SK-MEL-5 (cell line): Measurements from ENCODE around the gene AQP12B. TPM values are rescaled to one million over a fixed set of nuclear protein-coding genes. Genes with fewer than 3 reads are reported as not detected.

Experiments
- DNase-seq: peaks from one replicate; pipeline ENCODE4 v3.0.0-alpha.2; 2016; ENCODE audit warnings: low read depth, low spot score
- in situ Hi-C: cut with HindIII; loops from 2 replicates; pipeline ENCODE4 v1.10.0; 2016; ENCODE audit warnings: low sequenced_read_pairs, high pct_unique_total_duplicates, low pct_unique_long_range_greater_than_20kb
- total RNA-seq: library from RNA; depleted of rRNA; stranded (reverse); fragments of >200 nt; shearing (Covaris generic); gene quantifications from 2 replicates; pipeline ENCODE4 v1.2.3, GENCODE V29; 2014

AQP12B gene
- total RNA-seq, 1 experiment from 2014 or later = not detected

DNA sequence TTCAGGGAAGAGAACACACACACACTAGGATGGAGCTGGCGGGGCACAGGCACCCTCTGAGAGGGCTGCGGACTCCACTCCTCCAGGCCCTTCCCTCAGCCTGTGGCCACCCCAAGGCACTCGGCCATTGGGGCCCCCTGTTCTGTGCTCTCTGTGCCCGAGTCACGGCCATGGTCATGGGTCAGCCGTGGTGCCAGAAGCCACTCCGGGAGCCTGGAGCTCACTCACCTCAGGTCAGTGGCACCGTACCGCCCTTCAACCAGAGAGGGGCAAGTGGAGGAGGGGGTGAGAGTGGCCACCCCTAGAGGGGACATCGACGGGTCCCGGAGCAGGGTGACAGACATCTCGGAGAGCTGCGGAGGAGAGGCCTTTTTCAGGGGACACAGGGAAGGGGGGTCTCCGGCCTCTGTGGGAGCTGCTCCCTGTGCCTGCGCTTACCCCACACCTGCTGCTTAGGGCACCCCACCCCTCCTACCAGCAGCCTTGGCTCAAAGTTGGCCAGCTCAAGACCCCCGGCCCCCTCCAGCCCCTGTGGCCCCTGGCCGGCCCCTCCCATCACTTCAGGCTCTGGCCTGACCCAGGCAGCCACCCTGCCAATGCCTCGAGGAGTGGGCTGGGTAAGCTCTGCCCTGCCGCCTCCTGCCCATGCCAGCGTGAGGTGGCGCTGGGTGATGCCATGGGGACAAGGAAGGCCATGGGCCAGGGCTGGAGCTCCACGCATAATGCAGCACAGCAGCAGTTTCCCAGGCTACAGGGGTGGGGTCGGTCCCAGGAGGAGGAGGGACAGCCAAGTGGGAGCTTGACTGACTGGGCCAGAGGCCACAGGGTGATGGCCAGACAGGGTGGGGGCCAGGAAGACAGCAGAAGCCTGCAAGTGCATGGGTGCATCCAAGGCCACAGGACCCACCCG is 38.3 kb upstream of the AQP12B start:
- in situ Hi-C loops = no loop called here

DNA sequence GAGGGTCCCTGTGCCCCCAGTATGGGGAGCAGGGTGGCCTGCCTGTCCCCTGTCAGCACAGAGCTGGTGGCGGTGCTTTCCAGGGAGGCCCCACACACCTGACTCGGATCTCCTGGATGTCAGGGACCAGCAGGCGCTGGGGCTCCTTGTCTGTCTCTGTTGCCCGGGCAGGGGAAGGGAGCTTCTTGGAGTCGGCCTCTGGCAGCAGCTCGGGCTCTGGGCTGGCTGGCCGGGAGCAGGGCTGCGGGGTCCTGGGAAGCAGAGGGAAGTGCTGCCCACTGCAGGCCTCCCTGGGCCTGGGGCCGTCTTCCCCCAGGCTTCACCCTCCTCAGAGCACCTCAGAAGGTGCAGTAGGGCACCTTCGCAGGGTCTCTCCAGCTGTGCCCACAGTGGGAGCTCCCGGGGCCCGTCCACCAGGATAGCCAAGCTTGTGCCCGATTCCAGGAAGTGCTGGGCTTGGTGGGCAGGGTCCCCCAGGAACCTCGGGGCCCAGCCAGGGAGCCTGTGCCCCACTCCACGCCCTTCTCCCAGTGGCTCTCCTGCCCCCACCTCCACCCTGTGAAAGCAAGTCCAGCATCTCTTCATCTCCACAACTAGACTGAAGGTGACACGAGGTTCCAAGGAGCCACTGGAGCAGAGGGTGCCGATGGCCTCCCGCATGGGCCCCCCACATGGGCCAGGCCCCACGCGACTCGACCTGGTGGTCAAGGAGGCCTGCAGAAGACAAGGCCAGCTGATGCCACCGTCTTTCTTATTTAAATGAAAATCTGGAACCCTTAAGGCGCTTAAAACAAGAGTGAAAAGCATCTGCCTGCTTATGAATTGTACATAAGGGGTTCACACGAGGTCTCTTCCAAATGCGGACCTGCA is 37.2 kb upstream of the AQP12B start:
- in situ Hi-C loops = no loop called here
- no peak for DNase-seq

More for the DNA sequence above, 38.3 kb upstream of the AQP12B start:
- no peak for DNase-seq

DNA sequence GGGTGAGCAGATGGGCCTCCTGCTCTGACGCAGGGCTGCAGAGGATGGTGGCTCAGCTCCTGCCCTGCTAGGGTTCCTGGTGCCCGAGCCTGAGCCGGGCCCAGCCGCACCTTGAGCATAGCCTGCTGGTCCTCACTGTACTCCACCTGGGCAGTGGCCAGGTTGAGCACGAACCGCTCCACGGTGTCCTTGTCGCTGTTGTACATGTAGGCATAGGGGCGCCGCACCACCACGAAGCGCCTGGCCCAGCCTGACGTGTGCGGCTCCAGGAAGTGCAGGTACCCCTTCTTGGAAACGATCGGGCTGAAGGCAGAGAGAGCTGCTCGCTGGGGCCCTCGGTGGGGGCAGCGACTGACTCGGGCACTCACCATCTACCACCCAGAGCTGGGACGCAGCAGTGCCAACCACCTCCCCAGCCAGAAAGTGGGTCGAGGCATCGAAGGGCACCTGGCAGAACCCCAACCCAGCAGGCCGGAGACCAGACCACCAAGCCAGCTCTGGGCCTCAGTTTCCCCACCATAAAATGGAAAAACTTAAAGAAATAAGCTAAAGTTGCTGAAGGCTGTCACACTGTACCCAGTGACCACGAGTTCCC is 36.3 kb upstream of the AQP12B start:
- in situ Hi-C loops = no loop called here
- DNase-seq = no peak

DNA sequence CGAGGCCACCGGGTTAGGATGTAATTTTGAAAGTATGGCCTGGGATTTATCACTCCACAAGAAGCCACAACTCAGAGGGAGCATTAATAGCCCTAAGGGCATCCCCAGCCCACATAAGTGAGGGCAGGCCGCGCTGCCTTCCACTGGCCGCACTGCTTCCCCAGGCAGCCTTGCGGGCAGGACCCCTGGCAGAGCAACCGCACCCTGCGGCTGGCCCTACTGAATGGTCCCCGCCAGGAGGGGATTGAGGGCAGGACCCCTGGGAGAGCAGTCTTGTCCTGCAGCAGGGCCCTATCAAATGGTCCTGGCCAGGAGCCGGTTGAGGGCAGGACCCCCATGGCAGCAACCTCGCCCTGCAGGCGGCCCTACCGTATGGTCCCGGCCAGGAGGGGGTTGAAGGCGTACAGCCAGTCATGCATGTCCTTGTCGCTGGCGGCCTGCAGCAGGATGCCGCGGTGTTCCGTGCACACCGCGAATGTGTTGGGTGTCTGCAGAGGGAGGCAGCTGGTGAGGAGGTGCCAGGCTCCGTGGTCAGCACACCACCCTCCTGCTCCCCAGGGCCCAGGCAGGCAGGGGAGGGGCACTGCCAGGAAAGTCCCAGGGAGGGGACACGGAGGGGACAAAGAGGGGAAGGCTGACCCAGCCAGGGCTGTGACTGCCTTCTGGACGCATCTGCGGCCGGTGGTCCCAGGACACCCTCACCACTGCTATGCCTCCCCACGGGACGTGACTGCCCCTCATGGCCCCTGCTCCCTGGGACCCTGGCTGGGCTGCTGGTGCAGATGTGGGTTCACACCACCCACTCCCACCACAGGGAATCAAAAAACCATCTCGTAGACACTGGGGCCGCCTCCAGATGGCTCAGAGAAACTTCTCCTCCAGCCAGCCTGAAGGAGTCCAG is 35.2 kb upstream of the AQP12B start:
- in situ Hi-C loops = no loop called here
- DNase-seq = no peak

DNA sequence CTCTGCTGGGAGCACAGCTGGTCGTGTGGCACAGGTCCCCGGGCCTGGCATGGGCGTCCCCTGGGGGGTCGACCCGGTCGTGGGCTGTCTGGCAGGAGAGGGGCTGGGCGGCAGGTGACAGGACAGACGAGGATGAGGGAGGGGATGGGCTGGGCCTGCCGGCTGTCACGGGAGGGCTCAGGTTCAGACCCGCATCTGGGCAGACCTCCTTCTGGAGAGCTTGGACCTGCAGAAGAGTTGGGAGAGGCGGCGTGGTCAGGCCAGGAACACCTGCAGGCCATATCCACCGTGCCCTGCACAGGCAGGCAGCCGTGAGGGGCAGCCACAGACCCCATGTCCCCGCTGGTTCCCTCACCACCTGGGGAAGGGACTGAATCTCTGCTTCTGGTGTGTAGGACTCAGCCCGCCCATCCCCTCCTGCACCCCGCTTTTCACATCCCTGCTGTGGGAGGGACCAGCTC is 34.5 kb upstream of the AQP12B start:
- in situ Hi-C loops = no loop called here
- DNase-seq = no peak

DNA sequence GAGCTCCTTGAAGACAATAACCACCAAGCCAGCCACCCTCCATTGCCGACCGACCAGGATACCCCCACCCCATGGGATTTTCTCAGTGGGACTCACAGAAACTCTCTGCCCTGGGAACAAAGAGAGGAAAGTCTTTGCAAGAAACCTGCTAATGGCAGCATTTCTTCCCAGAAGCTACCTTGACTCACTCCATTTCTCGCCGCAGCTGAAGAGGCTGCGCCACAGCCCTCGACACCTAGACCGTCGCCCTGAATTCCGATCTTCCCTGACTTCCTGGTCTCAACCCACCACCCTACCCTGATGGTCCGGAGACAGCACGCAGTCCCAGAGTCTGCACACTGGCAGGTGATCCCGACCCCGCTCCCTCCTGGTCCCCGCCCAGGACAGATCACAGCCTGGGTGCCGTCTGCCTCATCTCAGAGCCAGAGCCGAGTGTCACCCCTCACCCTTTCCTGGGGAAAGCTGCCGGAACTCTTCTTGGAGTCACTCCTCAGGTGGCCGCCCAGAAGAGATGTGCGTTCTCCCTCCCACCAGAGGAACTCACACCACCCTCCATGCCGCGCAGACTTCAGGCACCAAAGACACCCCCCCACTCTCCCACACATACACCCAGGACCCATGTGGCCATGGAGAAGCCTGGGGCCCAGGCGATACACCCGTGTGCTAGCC is 33.6 kb upstream of the AQP12B start:
- in situ Hi-C loops = no loop called here
- no peak for DNase-seq

DNA sequence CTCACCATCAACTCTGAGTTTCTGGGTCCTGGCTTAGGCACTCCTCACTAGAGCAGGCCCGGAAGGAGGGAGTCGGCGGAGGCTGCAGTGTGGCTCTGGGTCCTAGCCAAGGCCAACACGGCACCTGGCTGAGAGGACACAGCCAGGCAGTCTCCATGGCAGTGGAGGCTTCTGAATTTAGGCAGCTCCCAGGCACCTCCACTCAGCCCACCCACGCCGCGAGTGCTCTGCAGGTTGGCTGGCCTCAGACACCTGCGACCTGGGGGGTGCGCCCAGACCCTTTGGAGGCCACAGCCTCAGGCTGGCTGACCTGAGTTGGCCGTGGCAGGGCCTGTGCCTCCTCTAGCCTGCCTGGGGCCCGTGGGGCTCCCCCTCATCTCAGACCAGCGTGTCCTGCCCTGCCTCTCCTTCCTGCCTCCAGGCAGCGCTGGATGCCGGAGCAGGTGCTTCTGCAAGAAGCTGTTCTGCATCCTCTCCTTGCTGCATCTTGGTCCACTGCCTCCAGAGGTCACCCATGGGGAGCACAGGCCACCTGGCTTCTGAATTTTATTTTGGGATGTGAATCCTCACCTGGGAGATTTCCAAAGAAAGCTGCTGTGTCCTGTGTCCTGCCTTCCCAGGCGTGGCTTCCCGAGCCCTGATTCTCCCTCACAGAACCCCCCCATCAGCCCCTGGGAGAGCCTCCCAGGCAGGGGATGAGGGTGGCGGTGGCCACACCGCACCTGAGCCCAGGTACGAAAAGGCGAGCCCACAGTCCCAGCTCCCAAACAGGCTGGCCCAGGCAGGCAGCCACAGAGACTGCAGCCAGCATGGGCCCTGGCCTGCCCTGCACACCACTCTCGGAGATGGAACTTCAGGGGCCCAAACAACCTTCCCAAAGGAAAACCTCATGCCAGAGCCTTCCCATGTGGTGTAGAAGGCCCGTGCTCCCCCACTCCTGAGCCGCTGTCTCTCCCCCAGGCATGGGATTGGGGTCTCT is 32.4 kb upstream of the AQP12B start:
- in situ Hi-C loops = no loop called here
- DNase-seq = no peak

DNA sequence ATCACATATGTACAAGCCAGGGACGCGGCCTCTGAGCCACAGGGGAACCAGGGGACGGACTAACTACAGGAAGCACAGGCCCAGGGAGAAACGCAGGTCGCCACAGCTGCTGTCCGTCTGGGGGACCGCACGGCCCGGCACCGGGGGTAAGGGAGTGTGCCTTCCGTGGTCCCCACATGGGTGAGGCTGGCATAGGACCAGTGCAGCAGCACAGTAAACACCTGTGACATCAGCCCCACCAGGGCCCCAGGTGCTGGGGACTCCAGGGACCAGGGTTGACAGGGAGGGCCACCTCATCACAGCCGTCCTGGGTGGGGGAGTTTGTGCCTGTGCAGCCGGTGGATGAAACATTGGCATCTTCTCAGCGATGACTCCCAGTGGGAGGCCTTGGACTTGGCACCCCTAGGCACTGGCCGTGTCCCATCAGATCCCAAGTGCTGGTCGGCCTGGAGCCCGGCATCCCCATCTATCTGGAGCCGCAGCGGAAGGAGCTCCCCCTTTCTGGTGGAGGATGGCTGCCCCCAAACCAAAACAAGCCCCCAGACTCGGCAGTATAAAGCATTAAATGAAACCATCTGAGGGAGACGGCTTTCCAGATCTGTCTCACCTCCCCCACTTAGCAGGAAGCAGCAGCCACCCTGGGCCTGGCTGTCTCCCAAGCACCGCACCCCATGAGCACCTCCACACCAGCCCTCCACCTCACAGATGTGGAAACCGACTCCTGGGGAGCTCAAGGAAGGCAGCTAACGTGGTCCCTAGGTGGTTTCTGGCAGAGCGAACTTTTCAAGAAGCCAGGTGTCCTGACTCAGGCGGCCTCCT is 31.5 kb upstream of the AQP12B start:
- no peak for DNase-seq
- in situ Hi-C loops = no loop called here

DNA sequence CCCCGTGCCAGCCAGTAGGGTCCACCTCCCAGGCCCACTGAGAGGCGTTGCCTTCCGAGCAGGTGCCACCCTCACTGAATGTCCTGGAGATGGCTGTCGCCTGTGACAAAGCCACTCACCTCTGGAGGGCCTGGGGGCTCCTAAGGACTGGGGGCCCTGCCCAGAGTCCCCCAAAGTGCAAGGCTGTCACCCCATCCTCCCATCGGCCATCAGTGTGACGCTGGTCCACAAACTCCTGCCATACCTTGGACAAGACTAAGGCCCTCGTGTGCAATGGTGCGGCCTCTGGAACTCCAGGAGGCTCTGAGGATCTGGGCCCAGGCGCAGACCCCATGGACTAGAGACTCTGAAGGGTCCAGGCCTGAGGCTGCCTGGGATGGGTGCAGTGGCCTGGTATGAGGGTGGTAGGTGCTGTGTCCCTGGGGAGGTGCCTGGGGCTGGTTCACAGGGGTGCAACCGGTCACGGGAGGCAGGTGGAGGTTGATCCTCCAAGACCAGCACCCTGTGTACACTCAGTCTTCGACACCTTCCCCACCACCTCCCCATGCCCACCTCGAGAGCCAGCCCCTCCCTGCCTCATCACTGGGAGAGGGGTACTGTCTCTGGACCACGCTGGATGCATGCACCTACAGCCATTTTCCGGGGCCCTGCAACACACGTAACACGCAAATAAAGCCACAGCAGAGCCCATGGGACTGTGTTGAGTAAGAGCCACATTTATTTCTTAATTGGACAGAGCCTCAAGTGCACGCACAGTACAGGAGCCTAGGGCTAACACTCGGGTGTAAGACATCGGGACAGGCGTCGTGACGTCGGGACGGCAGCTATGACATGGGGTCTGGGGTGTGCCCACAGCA is 30.6 kb upstream of the AQP12B start:
- in situ Hi-C loops = no loop called here

DNA sequence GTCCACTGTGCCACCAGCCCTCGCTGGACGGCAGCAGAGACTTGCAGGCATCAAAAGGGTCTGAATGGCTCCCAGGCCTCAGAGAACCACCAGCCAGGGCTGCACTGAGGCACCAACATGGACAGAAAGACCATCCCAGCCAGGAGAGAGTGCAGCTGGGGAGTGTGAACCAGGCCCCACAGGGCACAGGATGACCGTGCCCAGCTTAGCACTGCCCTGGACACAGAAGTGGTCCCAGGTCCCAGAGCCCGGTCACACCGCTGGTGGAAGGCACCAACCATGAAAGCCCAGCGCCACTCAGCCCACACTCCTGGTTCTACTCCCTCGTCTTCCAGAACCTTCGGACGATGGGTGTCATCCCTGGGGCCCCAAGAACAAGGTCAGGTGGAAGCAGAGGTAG is 29.4 kb upstream of the AQP12B start:
- in situ Hi-C loops = no loop called here
- DNase-seq = no peak

More for the DNA sequence above, 30.6 kb upstream of the AQP12B start:
- no peak for DNase-seq

DNA sequence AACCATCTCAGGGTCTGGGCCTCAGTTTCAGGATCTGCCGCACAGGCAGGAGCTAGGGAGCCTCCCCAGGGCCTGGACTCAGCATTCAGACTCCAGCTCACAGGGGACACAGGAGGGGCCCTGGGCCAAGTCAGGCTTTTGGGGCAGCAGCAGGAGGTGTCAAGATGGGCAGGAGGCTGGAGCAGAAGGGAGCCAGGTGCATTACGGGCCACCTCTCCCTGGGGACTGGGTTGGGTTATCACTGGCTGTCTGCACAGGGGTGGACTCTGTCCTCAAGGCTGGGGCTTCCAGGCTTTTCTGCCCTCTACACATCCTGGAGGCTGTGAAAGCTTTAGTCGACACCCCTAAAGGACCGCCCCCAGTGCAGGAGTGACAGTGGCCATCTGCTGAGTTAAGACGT is 29.0 kb upstream of the AQP12B start:
- in situ Hi-C loops = no loop called here

DNA sequence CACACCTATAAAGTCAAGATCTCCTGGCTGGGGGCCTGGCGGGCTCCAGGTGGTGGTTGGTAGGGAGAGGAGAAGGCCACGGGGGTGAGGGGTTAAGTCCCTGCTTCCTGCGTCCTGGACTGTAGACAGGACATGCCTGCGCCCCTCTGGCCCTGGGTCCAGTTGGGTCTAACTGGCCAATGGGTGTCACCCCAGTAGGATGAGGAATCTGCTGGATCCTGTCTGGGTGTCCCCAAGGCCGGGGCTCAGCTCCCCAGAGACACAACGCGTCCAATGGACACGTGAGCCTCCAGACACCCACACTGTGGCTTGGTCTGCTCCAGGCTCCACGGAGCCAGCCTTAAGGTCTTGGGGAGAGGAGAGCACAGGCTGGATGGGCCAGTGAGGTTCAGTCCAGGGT is 28.6 kb upstream of the AQP12B start:
- no peak for DNase-seq
- in situ Hi-C loops = no loop called here

More for the DNA sequence above, 29.0 kb upstream of the AQP12B start:
- DNase-seq = no peak

DNA sequence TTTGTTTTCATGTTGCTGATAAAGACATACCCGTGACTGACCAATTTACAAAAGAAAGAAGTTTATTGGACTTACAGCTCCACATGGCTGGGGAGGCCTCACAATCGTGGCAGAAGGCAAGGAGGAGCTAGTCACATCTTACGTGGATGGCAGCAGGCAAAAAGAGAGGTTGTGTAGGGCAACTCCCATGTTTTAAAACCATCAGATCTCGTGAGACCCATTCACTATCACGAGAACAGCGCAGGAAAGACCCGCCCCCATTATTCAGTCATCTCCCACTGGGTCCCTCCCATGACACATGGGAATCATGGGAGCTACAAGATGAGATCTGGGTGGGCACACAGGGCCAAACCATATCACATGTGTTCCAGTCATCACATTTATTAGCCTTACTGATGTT is 25.8 kb upstream of the AQP12B start:
- in situ Hi-C loops = no loop called here
- peak; percentile 41 for DNase-seq

DNA sequence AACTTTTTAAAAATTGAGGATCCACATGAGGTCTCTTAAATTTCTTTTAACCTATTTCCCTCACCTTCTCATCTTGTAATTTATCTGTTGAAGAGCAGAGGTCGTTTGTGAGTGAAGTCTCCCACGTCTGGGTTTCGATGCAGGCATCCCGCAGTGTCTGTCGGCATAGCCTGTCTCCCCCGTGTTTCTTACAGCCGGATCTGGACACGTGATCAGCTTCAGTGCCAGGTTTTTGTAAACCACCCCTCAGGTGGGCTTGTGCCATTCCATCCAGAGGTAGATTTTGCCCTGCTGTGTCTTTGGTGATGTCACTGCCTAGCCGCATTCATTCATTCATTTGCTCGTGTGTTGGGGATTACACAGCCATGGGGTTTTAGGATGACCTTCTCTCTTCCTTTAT is 25.1 kb upstream of the AQP12B start:
- DNase-seq = no peak
- in situ Hi-C loops = no loop called here
